Astrocyte of the cerebellum (primary cell): ENCODE measurements around the gene IRAK1.
A peak's percentile ranks its signal among the peaks of the same experiment; 100 is the strongest.

Experiments used
- DNase-seq: peaks from one replicate; pipeline ENCODE4 v3.0.0-alpha.2; 2011; ENCODE audit warnings: low read depth
- H3K4me3 ChIP-seq: 2 replicates; pipeline ENCODE4 v1.5.1; 2011; ENCODE audit warnings: mild to moderate bottlenecking, low read depth, low read length, moderate library complexity
- in situ Hi-C: cut with HindIII; loops from 2 replicates; pipeline ENCODE4 v1.10.0; 2017; ENCODE audit warnings: low sequenced_read_pairs
- TF ChIP-seq, protein P1 (sequence below): IDR thresholded peaks from 2 replicates; pipeline ENCODE4 v1.5.1; 2012; ENCODE audit warnings: low read length, low read depth, moderate library complexity, mild to moderate bottlenecking; ENCODE audit errors: missing control alignments

IRAK1 gene

DNA sequence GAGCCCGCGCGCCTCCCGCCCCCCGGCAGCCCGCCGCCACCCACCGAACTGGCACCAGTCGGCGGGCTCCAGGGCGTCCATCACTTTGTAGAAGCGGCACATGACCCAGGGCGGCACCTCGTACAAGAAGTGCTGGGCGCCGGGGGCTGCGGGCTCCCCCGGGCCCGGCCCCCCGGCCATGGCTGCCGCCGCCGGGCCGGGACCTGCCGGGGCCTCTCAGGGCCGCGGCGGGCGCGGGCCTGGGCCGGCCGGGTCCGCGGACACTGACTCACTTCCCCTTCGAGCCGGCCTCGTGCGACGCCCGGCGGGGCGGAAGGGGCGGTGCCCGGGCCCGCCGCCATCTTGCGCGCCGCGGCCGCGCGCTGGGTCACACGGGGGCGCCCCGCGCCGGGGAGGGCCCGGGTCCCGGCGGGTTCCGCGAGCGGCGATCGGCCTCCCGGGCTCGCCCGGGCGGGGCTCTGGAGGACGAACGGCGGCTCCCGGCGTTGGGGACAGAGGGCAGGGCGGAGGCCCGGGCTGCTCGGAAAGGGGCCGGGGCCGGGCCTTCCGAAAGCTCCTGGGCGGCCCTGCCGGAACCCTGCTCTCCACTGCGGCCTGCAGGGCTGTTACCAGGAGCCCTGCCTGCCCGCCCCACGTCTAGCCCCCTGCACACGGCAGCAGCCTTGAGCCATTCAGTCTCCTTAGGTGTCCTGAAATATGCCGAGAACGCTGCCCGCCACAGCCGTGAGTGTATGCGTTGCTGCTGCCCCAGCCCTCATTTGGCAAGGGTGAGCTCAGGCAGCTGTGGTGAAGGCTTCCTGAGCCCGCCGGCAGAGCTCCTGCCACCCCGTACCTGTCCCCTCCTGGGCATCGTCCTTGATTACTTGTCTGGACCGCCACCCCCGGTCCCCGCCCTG, at the start of gene IRAK1:
IRAK1 (minus strand) TSS at position 270 of the 896 bp plus-strand sequence; CDS start at position 180, 90 bp downstream.
- TF ChIP-seq, protein P1, sequence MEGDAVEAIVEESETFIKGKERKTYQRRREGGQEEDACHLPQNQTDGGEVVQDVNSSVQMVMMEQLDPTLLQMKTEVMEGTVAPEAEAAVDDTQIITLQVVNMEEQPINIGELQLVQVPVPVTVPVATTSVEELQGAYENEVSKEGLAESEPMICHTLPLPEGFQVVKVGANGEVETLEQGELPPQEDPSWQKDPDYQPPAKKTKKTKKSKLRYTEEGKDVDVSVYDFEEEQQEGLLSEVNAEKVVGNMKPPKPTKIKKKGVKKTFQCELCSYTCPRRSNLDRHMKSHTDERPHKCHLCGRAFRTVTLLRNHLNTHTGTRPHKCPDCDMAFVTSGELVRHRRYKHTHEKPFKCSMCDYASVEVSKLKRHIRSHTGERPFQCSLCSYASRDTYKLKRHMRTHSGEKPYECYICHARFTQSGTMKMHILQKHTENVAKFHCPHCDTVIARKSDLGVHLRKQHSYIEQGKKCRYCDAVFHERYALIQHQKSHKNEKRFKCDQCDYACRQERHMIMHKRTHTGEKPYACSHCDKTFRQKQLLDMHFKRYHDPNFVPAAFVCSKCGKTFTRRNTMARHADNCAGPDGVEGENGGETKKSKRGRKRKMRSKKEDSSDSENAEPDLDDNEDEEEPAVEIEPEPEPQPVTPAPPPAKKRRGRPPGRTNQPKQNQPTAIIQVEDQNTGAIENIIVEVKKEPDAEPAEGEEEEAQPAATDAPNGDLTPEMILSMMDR, result no peak
- no peak for DNase-seq

DNA sequence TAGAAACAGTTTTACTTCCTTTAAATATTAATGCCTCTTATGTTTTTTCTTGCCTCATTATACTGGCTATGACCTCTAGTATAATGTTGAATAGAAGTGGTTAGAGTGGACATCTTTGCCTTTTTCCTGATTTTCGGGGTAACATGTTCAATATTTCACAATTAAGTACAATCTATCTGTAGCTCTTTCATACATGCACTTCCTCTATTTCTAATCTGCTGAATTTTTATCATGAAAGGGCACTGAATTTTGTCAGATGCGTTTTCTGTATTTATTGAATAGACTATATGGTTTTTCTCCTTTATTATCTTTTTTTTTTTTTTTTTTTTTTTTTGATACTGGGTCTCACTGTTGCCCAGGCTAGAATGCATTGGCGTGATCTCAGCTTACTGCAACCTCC, 48.9 kb upstream of the IRAK1 start:
- in situ Hi-C loops, result no loop called here
- DNase-seq, result no peak
- H3K4me3 ChIP-seq, result no peak overlapping the region
- TF ChIP-seq, protein P1, result no peak

More for the DNA sequence above, at the start of gene IRAK1:
- H3K4me3 ChIP-seq, result peak within 1 kb of the TSS; percentile 45
- in situ Hi-C loops, result no loop called here

DNA sequence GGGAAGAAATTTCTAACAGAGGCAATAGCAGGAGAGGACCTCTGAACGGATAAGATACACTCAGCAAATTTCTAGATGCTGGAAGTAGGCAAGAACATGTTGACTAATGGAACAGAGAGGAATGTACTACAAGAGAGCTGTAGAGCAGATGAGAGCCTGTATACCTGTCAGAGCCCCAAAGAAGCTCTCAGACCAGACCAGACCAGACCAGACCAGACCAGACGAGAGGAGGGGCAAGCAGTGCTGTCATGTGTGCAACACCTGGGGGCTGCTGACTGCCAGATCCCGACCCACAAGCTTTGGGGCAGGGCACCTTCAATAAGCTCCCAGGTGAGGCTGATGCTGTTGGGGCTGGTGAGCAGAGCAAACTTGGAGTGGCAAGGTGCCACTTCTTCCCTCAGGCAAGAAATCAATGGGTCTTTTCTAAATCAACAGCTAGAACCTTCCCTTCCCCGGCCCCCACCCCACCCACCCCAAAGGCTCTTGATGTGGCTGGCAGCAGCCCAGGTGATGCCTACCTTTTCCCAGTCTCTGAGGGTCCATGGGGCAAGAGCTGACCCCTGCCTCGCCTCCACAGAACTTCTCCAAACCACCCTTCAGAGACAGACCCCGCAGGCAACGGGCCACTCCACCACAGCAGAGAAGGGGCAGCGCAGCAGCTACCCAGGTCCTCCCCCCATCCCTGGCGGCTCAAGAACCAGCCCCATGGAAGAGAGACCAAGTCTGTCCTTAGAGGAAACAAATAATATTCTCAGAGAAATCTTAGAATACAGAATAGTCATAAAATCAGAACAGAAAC, 45.1 kb upstream of the IRAK1 start:
- DNase-seq, result no peak
- TF ChIP-seq, protein P1, result no peak
- in situ Hi-C loops, result no loop called here
- H3K4me3 ChIP-seq, result no peak overlapping the region

DNA sequence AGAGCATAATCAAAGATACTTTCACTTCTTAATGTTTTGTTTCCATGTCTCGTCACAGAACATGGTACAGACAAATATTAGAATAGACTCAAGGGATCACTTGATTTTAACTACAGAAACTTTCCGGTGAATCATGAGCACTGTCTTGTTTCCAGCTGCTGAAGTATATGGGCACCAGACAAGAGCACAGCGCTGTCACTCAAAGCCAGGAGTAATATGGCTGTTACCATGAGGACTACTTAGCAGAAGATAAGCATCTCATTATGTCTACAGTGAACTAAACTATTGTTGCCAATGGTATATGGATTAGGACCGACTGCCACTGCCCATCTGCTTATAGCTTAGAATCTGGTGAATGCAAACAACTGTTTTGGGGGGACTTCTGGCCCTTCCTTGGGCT, 43.5 kb upstream of the IRAK1 start:
- in situ Hi-C loops, result no loop called here
- no peak for DNase-seq
- TF ChIP-seq, protein P1, result no peak
- no peak overlapping the region for H3K4me3 ChIP-seq

DNA sequence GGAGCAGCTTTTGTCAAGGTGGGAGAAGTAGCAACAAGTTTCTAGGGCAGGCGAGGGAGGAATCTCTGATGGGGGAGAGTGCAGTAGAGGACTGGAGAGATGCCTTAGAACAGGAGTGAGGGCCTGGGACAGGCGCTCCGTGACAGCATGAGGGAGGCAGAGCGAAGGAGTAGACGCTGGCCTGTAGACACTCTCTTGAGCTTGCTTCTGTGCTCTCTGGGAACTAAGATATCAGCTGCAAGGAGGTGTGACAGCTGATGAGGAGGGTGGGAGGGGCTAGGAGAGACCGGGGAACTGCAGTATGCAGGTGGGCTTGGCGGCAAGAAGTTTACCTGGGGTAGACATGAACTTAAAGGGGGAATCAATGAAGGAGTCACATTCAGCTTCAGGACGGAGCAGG, 42.1 kb upstream of the IRAK1 start:
- TF ChIP-seq, protein P1, result no peak
- DNase-seq, result no peak
- in situ Hi-C loops, result no loop called here
- H3K4me3 ChIP-seq, result no peak overlapping the region

DNA sequence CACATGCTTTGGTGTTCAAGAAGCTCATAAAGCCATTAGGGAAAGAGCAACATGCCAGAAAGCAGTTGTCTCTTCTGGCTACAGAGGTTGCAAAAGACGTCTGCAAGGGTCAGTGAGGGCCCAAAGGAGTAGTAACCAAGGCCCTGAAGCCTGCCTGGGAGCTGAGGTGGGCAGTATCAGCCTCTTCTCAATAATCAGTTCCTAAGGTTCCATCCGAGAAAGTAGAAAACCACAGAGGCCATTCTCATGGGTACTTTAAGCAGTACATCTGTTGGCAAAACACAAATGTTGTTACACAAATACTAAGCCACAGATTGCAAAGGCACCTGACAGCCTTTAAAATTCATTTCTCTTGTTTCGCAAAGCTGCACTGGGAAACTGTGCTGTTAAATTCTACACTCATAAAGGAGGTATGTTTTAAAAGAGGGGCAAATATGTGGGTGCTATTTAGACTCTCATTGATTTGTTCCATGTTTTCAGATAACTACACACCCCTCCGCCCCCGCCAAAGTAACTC, 40.1 kb upstream of the IRAK1 start:
- DNase-seq, result no peak
- in situ Hi-C loops, result no loop called here
- TF ChIP-seq, protein P1, result no peak
- H3K4me3 ChIP-seq, result no peak overlapping the region
